NOMO-1 (cell line): ENCODE data around the gene PXDN.
"Not testable (repeated sequence)": the region's sequence is repeated elsewhere in the genome, so short reads cannot be mapped to it uniquely, and the experiment has no call there.

Source experiments
- DNase-seq, 2 experiments: peaks; one replicate each; lab custom pipeline; 2025; ENCODE audit not compliant: unreplicated experiment in 2 of 2; lab: John Stamatoyannopoulos, UW

PXDN gene

GRCh38 chr2:1775511-1776035 is 31.3 kb upstream of the PXDN start:
- no peak for DNase-seq

DNA sequence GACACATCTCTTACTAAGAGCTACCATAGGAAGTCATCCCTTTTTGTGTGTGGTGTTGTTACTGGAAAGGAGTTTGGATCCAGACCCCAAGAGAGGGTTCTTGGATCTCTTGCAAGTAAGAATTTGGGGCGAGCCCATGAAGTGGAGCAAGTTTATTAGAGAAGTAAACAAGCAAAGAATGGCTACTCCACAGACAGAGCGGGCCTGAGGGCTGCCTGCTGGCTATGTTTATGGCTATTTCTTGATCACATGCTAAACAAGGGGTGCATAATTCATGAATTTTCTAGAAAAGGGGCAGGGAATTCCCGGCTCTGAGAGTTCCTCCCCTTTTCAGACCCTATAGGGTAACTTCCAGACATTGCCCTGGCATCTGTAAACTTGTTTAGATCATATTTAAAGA is 30.6 kb upstream of the PXDN start:
- no peak for DNase-seq

- no peak for DNase-seq
These were observed 29.6 kb upstream of the PXDN start for GRCh38 chr2:1773883-1774282.

- no peak for DNase-seq
These were observed 28.4 kb upstream of the PXDN start for GRCh38 chr2:1772471-1773267.

DNA sequence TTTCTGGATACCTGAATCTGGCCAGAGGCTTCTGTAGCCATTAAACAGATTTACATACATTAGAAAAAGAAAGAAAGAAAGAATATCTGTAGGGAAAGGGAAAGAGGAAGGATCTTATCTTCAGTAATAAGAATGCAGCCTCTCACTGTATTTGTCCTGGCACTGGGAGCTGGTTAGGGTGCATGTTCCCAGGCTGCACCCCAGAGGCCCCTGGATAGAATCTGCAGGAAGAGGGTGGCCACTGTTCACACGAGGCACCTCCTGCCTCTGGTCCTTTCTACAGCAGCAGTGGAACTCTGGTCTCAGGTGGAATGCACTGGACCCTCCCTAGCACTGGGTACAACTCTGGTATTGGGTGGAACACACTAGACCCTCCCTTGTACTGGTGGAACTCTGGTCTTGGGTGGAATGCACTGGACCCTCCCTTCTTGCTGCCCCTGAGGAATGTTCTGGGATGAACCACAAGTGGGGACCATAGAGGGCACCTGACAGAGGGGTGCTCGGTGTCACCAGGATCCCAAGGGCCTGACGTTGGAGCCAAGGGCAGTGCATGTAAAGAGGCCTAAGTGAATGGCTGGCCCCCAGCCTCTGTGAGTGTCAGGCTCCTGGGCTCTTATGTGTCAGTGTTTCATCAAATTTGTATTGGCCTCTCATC is 27.4 kb upstream of the PXDN start:
- DNase-seq, result no peak

GRCh38 chr2:1770566-1771380 is 26.5 kb upstream of the PXDN start:
- no peak for DNase-seq

DNA sequence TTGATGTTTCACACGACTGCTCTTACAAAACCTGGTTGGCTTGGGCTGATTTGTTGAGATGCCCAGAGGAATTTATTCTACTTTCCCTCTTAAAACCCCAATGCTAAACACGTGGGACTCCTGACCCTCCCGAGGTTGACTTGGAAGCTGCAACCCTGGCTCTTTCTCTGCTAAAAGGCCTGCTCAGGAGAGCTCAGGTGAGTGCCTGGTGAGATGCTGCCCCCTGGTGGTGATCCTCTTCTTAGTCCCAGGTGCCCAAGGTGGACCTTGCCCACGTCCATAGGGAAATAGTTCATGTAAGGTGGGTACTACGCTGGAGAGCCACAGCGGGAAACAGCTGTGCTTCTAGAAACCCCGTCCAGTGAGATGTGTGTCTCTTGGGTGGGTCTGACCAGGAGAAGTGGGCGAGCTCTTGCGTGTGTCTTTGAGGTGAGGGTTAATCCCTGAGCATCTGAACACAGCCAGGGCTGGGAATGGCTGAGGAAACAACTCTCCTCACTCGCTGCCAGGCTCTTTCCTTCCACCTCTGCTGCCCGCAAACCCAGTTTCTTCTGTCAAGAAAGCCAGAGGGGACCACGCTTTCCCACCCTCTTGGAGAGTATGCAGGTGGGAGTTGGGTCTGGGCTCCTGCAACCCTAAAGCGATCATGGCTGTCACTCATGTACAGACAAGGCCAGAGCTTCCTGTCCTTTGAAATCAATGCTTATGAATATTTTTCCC is 25.5 kb upstream of the PXDN start:
- DNase-seq, result peak in 1 of 2 experiments; percentile 10

GRCh38 chr2:1767939-1768691 is 23.8 kb upstream of the PXDN start:
- DNase-seq, result no peak

DNA sequence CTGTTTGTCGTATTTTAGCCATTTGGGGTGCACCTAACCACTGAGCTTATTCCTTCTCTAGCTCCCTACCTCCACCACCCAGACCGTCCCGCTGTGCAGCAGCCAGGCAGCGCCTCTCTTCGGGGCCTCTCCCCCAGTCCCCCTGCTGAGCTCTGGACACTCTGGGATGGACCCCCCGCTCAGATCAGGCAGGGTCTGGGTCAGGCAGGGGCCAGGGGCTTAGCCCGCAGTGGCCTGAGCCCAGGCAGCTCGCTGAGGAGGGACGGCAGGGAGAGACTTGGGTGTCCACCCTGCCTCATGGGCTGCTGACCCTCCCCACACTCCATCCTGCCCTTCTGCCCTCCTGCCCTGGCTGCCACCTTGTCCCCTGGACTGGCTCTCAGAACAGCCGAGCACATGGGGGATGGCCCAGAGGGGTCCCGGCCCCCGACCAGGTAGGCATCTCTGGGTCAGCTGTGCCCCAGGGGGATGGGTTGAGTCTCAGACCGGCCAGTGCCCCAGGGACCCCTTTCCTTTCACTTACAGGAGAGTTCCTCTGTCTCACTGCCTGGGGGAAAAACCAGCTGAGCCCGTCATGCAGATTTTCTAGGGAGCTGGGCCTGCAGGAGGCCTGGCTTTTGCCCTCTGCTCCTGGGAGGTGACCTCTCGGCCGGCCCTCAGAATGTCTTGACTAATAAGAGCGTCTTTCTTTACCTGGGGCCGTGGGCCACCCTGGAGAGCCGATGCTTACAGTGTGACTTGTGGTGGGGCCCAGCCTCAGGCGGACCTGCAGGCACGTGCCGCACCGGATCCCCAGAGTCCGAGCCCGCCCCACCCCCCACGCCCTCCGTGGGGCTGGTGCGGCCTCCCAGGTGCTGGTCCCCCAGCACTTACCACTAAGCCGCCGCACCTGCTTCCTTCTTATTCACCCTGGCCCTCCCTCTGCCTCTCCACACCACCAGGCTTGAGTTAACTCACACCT is 22.8 kb upstream of the PXDN start:
- DNase-seq, result no peak

DNA sequence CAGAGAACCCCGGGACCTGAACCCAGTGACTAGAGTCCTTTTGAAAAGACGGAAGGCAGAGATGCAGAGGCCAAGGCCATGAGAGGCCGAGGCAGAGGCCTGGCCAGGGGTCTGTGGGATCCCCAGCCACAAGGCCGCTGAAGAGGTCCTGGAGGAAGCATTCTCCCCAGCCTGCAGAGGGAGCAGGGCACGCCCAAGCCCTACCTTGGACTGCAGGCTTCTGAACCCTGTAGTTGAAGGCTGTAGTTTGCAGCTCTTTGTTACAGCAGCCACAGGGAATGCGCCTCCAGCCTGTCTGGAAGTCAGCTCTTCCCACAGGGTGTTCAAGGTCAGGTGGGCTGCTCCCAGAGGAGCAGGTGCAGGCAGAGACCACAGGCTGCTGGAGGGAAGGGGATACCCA is 22.1 kb upstream of the PXDN start:
- DNase-seq, result no peak

DNA sequence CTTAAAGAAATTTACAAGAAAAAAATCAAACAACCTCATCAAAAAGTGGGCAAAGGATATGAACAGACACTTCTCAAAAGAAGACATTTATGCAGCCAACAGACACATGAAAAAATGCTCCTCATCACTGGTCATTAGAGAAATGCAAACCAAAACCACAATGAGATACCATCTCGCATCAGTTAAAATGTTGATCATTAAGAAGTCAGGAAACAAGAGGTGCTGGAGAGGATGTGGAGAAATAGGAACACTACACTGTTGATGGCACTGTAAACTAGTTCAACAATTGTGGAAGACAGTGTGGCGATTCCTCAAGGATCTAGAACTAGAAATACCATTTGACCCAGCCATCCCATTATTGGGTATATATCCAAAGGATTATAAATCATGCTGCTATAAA is 20.9 kb upstream of the PXDN start:
- not testable (repeated sequence) for DNase-seq

- DNase-seq, result no peak
These were observed 15.3 kb upstream of the PXDN start for GRCh38 chr2:1759611-1759930.

GRCh38 chr2:1758774-1759610 is 14.7 kb upstream of the PXDN start:
- DNase-seq, result no peak

- DNase-seq, result no peak
These were observed 13.9 kb upstream of the PXDN start for GRCh38 chr2:1758171-1758570.

DNA sequence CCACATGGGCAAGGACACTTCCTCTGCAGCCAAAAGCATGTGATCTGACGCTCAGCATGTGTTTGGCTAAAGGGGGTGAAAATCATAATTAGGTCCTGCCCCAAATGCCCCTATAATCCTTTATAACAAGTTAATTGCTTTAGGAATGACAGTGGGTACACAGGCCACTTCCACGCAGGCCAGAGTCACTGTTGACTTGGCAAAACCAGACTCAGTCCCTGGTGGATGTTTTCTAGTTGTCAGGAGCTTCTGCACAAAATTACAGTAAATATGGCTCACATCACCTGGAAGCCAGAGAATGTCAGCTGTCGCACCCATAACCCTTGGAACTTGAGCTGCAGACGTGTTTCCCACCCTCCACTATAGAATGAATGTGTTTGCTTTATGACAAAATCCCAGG is 13.3 kb upstream of the PXDN start:
- DNase-seq, result no peak

- DNase-seq, result not testable (repeated sequence)
These were observed 12.8 kb upstream of the PXDN start for GRCh38 chr2:1757146-1757545.

- no peak for DNase-seq
These were observed 12.1 kb upstream of the PXDN start for GRCh38 chr2:1756456-1756855.
